Caco-2 (cell line): Measurements from ENCODE around the gene NIT1. TPM values are rescaled to one million over a fixed set of nuclear protein-coding genes. Genes with fewer than 3 reads are reported as not detected.
"Not testable (repeated sequence)": the region's sequence is repeated elsewhere in the genome, so short reads cannot be mapped to it uniquely, and the experiment has no call there.

ENCODE experiments used
- BruUV-seq: library from RNA; stranded (reverse); fragments of 400-500 nt; replicated peaks from 2 replicates; lab custom pipeline; 2021; lab: Mats Ljungman, UMichigan
- CTCF ChIA-PET: fragments of 300-600 bp; sonication (Branson Sonifier 250); formaldehyde crosslinking; loops from one replicate; lab custom pipeline; 2022; ENCODE audit warnings: antibody characterized with exemption; lab: Charles Lee
- POLR2A ChIA-PET: fragments of 300-600 bp; sonication (Branson Sonifier 250); formaldehyde crosslinking; loops from one replicate; lab custom pipeline; 2022; ENCODE audit warnings: antibody characterized with exemption; lab: Charles Lee
- DNase-seq, 2 experiments: peaks; one replicate each; pipeline versions ENCODE4 v3.0.0 to v3.0.0-alpha.2; 2020 to 2022
- H3K27me3 ChIP-seq: replicated peaks from 2 replicates; pipeline ENCODE4 v1.6.0; 2011; ENCODE audit warnings: low read length; ENCODE audit not compliant: control insufficient read depth, insufficient read depth
- H3K36me3 ChIP-seq: 2 replicates; pipeline ENCODE4 v1.5.1; 2011; ENCODE audit warnings: low read length; ENCODE audit not compliant: control insufficient read depth, insufficient read depth
- H3K4me1 ChIP-seq: fragments of 250-450 bp; sonication (Bioruptor Pico); 2 replicates; pipeline ENCODE4 v1.5.1; 2020; ENCODE audit warnings: mild to moderate bottlenecking
- H3K4me3 ChIP-seq: 2 replicates; pipeline ENCODE4 v1.5.1; 2011; ENCODE audit warnings: low read depth, mild to moderate bottlenecking, control low read depth, low read length
- H3K9me3 ChIP-seq: fragments of 250-450 bp; sonication (Bioruptor Pico); 2 replicates; pipeline ENCODE4 v1.5.1; 2020; ENCODE audit warnings: mild to moderate bottlenecking, moderate library complexity
- H3K27ac Mint-ChIP-seq: one replicate; pipeline ENCODE4 v1.8.0; 2022; ENCODE audit warnings: mixed read lengths; ENCODE audit not compliant: unreplicated experiment
- H3K27me3 Mint-ChIP-seq: one replicate; pipeline ENCODE4 v1.8.0; 2022; ENCODE audit warnings: mixed read lengths; ENCODE audit not compliant: insufficient read depth, unreplicated experiment
- H3K36me3 Mint-ChIP-seq: one replicate; pipeline ENCODE4 v1.8.0; 2022; ENCODE audit warnings: mild to moderate bottlenecking, mixed read lengths; ENCODE audit not compliant: insufficient read depth, unreplicated experiment
- H3K4me1 Mint-ChIP-seq: one replicate; pipeline ENCODE4 v1.8.0; 2022; ENCODE audit warnings: low read depth, mixed read lengths; ENCODE audit not compliant: unreplicated experiment
- H3K4me3 Mint-ChIP-seq: one replicate; pipeline ENCODE4 v1.8.0; 2022; ENCODE audit warnings: mild to moderate bottlenecking, moderate library complexity, mixed read lengths; ENCODE audit not compliant: unreplicated experiment
- H3K9me3 Mint-ChIP-seq: one replicate; pipeline ENCODE4 v1.8.0; 2022; ENCODE audit warnings: mixed read lengths; ENCODE audit not compliant: unreplicated experiment
- CTCF ChIP-seq, 2 experiments: fragments of 200-600 bp in 1 of 2; IDR thresholded peaks; 1 replicate in 1 of 2; 2 replicates in 1 of 2; pipeline versions ENCODE4 v1.5.1 to v1.8.0; 2011 to 2022; ENCODE audit warnings: antibody characterized with exemption in 1 of 2, control low read depth in 1 of 2, inconsistent platforms in 1 of 2, low read depth in 1 of 2, low read length in 1 of 2, mild to moderate bottlenecking in 1 of 2, moderate library complexity in 1 of 2; ENCODE audit not compliant: insufficient read depth in 1 of 2, severe bottlenecking in 1 of 2, unreplicated experiment in 1 of 2
- intact Hi-C: fragments of 100-400 bp; cut with micrococcal nuclease; formaldehyde crosslinking; loops from one replicate; pipeline ENCODE4 v1.10.0; 2022; ENCODE audit not compliant: unreplicated experiment
- total RNA-seq: library from RNA; stranded (reverse); gene quantifications from 2 replicates; pipeline ENCODE4 v1.2.3, GENCODE V29; 2022

Gene NIT1
- total RNA-seq, 1 experiment from 2014 or later: 42.1 TPM

- DNase-seq: no peak
- Histone ChIP-seq H3K4me3 (no peak overlapping the region), H3K4me1 (peaks cover 9% of the 10 kb centered on the region), H3K36me3 (0 out of 2 replicates have a peak, but pooled peaks cover 1% of the 10 kb centered on the region), H3K9me3 (no peaks in the 10 kb centered on the region), H3K27me3 (no peaks in the 10 kb centered on the region)
- ChIA-PET CTCF (no interaction called here), POLR2A (no interaction called here)
- Mint-ChIP-seq H3K36me3 (peaks cover 40% of the 10 kb centered on the region), H3K4me3 (no peak overlapping the region), H3K4me1 (peaks cover 7% of the 10 kb centered on the region), H3K9me3 (no peaks in the 10 kb centered on the region), H3K27me3 (no peaks in the 10 kb centered on the region), H3K27ac (no peak overlapping the region)
- intact Hi-C loops: no loop called here
- TF ChIP-seq CTCF (IDR thresholded peaks at IDR 0.05; ENCODE audit: insufficient read depth in 1 of 2, low read depth in 1 of 2, low read length in 1 of 2, severe bottlenecking in 1 of 2, unreplicated experiment in 1 of 2): no peak
- BruUV-seq: no TSS peak
These were observed 3.3 kb upstream of the NIT1 start for GRCh38 chr1:161114556-161114955.

GRCh38 chr1:161115132-161115711 lies 2.7 kb upstream of the NIT1 start:
- no peak for TF ChIP-seq CTCF (IDR thresholded peaks at IDR 0.05; ENCODE audit: insufficient read depth in 1 of 2, low read depth in 1 of 2, low read length in 1 of 2, severe bottlenecking in 1 of 2, unreplicated experiment in 1 of 2)
- Mint-ChIP-seq H3K9me3 (no peaks in the 10 kb centered on the region), H3K4me1 (peaks cover 13% of the 10 kb centered on the region), H3K27ac (no peak overlapping the region), H3K36me3 (peaks cover 45% of the 10 kb centered on the region), H3K27me3 (no peaks in the 10 kb centered on the region), H3K4me3 (no peak overlapping the region)
- no TSS peak for BruUV-seq
- no peak overlapping the region for H3K4me3 ChIP-seq
- H3K36me3 ChIP-seq: peaks cover 1% of the 10 kb centered on the region; the same call in 1 of the 2 replicates
- no peaks in the 10 kb centered on the region for H3K27me3 ChIP-seq
- ChIA-PET CTCF (no interaction called here), POLR2A (no interaction called here)
- H3K4me1 ChIP-seq: peaks cover 15% of the 10 kb centered on the region
- intact Hi-C loops: loop anchor here (5.0 kb wide), 1 partner anchor 62 kb away; the partner anchor contains the start of gene B4GALT3
- no peak for DNase-seq
- no peaks in the 10 kb centered on the region for H3K9me3 ChIP-seq

GRCh38 chr1:161115961-161116360 lies 1.9 kb upstream of the NIT1 start:
- H3K27ac Mint-ChIP-seq, DNase-seq, H3K4me3 ChIP-seq, H3K4me3 Mint-ChIP-seq, BruUV-seq, POLR2A ChIA-PET, H3K27me3 Mint-ChIP-seq, H3K27me3 ChIP-seq, H3K36me3 ChIP-seq, H3K9me3 Mint-ChIP-seq, H3K9me3 ChIP-seq, CTCF ChIA-PET: not testable (repeated sequence)
- Mint-ChIP-seq H3K4me1 (peaks cover 13% of the 10 kb centered on the region), H3K36me3 (peaks cover 46% of the 10 kb centered on the region)
- H3K4me1 ChIP-seq: peaks cover 17% of the 10 kb centered on the region
- intact Hi-C loops: loop anchor here (5.0 kb wide), 1 partner anchor 61 kb away; the partner anchor contains the start of gene B4GALT3
